HG02852 (cell line): ENCODE data around the gene ABCA2.
"Not testable (repeated sequence)": the region's sequence is repeated elsewhere in the genome, so short reads cannot be mapped to it uniquely, and the experiment has no call there.

Experiments
- ATAC-seq: cut with Tn5 transposase; IDR thresholded peaks from one replicate; pipeline ENCODE4 v1.9.1; 2021; ENCODE audit warnings: mild to moderate bottlenecking, moderate library complexity; ENCODE audit not compliant: unreplicated experiment

The ABCA2 gene

DNA sequence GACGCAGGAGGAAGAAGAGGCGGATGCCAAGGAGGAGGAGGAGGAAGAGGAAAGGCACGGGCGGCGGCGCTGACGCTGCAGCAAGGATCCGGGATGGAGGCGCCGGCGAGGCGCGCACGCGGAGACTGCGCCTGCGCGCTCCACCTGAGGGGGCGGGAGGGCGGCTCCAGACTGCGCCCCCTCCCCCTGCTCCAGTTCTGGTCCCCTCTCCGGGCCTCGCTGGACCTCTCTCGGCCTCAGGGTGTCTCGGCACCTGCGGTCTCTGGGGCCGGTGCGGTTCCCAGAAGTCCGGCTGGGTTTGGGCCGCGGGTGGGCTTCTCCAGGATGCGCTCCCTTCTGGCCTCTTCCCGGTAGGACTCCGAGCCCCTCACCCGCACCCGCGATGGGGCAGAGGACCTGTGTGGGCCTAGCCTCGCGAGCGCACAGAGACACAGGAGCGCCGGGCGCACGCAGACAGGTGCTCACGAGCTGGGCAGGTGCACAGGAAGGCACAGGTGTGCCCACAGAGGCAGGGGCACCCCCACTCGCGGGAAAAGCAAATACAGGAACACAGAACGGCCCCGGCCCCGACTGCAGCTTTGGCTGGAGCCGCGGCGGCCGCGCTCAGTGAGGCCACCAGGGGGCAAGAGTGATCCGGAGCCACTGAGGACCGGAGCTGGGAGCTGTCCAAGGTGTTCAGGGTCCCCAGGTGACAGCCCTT, 18.2 kb upstream of the ABCA2 start, which contains the start of gene NPDC1:
TSS of gene NPDC1 (minus strand) at position 90 of the 700 bp plus-strand sequence. CDS start 188 bp downstream, outside the sequence.
- no peak for ATAC-seq

DNA sequence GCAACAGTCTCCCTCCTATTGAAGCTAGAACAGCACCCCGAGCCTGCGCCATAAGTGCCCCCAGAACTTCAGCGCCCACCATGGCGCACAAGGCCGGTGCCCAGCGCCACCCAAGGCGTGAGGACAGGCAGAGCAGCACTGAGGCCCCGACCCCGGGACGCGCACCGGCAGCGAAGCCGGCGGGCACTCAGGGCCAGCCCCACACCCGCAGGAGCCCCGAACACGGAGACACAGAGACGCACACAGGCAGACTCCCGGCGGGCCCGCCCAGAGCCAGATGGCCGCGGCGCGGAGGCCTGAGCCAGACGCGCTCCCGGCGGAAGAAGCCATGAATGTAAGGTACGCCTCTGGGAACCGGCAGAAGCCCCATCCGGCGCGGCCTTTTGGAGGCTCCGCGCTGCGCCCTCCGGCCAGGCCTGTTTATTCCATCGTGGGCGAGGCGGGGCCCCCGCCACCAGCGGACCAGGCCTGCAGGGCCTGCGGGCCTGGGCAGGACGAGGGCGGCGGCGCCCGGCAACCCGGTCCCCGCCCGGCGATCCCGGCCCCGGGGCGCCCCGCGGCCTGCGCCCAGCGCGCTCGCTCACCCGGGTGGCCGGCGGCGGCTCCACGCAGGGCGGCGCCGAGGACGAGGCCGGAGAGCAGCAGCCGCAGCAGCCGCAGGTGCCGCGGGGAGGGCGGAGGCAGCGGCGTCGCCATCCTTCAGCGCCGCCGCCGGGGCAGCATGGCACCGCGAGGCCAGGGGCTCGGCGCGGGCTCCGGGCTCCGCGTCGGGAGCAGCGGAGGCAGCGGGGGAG, 17.5 kb upstream of the ABCA2 start:
- no peak for ATAC-seq

DNA sequence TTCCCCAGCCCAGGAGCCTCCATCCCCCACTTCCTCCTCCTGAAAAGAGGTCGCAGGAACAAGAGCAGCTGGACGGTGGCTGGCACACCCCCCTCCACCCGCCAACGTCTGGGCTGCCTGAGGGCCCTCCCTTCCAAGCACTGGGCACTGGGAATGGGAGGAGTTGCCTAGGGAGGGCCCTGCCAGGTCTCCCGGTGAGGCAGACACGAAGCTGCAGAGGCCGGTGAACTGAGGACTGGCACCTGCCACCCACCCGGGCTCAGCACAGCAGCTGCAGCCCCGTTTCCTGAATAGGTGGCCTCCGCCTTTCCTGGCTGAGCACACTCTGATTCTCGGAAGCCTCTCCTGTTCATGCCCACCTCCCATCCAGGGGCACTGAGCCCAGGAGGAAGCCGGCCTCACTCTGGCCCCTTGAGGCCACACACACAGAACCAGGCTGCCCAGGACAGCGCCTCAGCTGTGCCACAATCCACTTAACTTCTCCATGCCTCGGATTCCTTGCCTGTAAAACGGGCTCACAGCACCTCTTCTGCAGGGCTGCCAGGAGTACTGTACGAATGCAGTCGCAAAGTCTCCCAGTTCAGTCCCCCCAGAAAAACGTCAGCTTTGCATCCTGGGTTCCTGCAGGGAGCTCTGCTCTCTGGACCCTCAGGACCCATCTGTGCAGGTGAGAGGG, 16.6 kb upstream of the ABCA2 start:
- ATAC-seq: no peak

- no peak for ATAC-seq
These were observed 16.0 kb upstream of the ABCA2 start for GRCh38 chr9:137044037-137044436.

- ATAC-seq: no peak
These were observed 15.0 kb upstream of the ABCA2 start for GRCh38 chr9:137042751-137043727.

- no peak for ATAC-seq
These were observed 13.1 kb upstream of the ABCA2 start for GRCh38 chr9:137041124-137041523.

DNA sequence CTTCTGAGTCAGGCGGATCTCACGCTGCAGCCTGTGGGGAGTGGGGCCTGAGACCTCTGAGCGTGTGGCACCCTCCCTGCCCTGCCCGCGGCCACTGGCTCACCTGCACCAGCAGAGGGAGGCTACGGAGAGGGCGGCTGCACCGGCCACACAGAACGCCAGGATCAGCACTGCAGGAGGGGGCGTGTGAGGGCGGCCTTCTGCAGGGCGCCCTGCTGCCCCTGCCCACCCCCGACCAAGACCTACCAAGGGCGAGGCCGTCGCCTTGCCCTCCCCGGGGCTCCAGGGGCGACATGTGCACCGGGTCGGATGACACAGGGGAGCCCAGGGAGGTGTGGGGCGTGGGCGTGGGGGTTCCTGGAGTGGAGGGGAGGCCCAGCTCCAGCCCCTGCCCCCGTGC, 12.5 kb upstream of the ABCA2 start:
- no peak for ATAC-seq

DNA sequence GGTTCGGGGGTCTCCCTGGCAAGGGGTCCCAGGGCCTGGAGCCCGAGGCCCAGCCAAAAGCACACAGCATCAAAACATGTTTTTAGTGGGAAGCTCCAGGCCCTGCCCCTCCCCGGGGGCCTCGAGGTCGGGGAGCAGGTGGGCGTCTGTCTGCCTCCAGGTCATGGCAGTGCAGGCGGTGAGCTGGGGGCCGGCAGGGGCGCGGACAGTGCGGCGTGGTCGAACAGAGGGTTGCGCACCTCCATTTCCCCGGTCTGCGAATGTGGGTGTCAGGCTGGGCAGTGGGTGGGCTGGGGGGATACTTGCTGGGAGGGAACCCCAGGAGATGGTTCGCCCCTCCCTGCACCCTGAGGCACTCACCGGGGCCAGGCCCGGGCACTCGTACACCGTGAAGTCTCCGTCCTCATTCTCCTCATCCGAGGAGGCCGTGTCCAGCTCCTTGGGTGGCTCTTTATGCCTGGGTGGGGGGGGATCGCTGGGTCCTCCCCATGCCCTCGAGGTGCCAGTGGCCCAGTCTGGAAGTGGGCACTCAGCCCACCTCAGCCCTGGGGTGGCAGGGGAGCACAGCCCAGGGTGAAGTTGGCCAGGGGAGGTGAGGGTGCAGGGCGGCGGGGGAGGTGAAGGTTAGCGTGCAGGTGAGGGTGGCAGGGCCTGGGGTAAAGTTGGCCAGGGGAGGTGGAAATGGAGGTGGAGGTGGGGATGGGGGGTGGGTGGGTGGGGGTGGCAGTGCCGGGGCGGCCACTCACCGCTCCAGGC, 11.8 kb upstream of the ABCA2 start:
- no peak for ATAC-seq

DNA sequence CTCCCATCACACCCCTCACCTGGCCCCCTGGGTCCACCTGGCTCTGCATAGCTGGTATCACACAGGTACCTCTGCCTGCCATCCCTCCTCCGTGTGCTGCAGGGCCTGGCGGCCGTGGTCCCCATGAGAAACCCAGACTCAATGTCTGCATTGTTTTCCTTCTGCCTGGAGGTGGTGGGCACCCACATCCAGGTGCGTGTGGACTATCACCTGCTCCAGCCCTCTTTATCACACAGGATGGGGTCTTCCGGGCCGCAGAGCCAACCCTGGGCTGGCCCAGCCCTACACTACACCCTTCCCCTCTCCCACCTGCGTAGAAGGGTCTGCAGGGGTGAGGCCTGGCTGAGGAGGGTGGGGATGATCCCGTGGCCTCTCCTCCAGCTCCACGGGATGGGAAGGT, 10.9 kb upstream of the ABCA2 start:
- no peak for ATAC-seq

- ATAC-seq: no peak
These were observed 9.4 kb upstream of the ABCA2 start for GRCh38 chr9:137037483-137037882.

- ATAC-seq: no peak
These were observed 9.0 kb upstream of the ABCA2 start for GRCh38 chr9:137037035-137037434.

DNA sequence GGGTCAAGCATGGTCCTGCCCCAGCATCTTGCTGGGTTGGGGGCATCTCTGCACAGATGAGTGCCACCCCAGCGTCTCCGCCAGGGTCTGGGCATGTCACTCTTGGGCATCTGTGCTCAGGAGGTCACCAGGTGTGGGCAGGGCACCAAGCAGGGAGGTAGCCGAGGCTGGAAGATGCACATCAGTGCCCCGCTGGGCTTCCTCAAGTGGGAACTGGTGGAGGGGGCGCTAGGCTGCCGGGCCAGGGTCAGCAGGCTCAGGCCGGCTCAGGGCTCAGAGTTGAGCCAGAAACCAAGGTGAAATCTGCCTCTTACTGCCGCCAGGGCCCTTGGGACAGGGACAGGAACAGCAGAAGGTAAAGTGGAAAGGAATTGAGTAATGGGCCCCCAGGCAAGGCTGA, 7.9 kb upstream of the ABCA2 start:
- no peak for ATAC-seq

GRCh38 chr9:137035507-137035834, 7.4 kb upstream of the ABCA2 start:
- ATAC-seq: no peak

DNA sequence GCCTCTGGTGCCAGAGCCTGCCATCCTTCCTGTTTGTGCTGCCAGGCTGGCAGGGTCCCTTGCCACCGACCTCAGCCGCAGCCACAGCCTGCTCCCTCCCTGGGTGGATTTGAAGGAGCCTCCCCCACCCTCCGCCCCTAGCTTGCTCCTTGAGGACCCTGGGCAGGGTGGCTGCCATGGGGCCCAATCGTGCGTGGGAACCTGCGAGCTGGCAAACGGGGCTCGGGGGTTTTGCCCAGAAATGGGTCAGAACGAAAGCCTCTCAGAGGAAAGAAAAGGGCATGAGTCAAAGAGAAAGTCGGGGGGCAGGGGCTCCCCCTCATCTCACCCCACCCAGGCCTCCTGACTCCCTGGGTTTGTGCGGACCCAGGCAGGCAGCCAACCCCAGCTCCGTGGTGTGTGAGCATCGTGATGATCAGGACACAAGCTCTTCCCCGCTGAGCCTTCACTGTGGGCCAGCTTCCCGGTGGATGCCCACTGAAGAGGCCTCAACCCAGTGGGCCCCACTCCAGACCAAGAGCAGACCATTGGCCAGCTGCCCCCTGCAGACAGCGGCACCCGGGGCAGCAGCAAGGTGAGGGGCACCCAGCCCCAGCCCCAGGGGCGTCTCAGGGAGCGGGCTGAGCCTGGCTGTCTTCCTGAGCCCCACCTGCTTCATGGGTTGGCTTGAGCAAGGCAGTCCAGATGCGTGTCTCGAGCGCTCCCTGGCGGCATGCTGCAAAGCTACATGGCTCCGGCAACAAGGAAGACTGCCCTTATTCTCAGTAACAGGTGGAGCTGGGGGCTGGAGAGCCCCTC, 6.9 kb upstream of the ABCA2 start:
- ATAC-seq: no peak

DNA sequence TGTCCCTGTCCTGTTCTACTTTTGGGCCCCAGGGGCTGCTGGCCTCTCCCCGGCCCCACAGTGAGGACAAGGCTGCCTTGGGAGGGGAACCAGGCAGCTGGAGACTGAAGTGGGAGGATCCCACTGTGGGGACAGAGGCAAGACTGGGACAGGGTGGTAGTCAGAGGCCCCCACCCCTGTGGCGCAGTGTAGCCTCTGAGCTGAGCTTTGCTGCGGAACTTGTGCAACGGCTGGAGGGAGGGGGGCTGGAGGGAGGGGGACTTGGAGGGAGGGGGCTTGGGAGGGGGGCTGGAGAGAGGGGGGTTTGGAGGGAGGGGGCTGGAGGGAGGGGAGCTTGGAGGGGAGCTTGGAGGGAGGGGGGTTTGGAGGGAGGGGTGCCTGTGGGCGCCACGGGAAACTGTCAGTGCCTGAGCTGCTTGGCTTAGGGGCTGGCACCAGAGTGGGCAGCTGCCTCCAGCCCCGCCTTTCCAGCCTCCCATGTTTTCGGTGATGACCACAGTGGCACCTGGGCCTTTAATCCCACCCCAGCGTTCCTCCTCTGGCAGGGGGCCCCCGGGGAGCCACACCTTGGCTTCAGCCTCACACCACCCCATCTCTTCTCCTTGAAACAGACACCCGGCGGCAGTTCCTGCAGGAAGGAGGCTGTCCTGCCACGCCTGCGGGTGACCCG, 6.1 kb upstream of the ABCA2 start:
- no peak for ATAC-seq

- ATAC-seq: not testable (repeated sequence)
These were observed 5.4 kb upstream of the ABCA2 start for GRCh38 chr9:137033481-137033880.

DNA sequence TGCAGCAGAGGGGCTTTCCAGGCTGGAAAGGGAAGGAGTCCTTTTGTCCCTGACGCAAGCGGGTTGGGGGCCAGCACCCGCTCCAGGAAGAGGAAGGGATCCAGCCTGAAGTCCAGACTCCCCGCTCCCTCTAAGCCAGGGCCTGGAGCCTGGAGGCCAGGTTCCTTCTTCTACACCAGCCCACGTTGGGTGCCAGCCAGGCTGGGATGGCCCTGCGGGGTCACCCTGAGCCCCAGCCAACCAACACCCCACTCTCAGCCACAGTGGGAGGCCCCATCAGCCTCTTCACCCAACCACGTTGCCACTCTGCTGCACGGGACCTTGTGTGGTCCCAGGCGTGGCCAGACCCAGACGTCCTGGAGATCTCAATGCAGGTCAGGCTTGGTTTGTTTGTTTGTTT, 4.8 kb upstream of the ABCA2 start:
- ATAC-seq: no peak

DNA sequence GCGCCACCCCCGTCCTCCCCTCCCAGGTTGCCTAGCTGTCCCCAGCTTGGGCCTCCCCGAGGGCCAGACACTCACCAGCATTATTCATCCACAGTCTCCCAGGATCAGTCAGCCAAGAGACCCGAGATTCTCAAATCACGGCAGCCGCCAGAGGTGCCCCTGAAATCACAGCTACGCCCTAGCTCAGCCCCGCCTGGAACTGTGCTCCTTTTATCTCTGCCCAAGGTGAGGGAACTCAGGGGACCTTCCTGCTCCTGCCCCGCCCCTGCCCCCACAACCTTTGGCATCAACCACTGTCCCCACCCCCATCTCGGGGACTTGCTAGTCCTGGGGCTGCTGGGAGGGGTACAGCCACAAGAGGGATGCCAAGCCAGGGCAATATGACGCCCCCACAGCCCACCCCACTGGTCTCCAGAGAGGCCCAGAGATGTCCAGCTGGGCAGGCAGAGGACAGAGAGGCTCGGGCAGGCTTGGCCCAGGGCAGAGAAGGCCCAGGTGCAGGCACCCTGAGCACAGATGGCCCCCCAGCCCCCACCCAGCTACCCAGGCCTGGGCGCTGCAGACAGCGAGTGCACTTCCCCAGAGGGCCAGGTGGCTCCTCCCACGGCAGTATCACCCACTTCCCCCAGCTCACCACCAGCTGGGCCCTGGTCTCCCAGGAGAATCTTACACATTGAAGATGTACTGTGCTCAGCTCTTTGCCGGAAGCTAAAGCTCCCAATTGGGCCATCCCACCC, 4.0 kb upstream of the ABCA2 start, which contains the start of gene FUT7:
TSS of gene FUT7 (minus strand) at position 185 of the 737 bp plus-strand sequence. CDS start at position 88, 97 bp downstream.
- no peak for ATAC-seq
